Small intestine (tissue), 7 donors: ENCODE data around the gene FAM180B. TPM values are rescaled to one million over a fixed set of nuclear protein-coding genes. Genes with fewer than 3 reads are reported as not detected.
"Not testable (repeated sequence)": the region's sequence is repeated elsewhere in the genome, so short reads cannot be mapped to it uniquely, and the experiment has no call there.

Source experiments
- DNase-seq, 2 donors: peaks; one replicate each; pipeline versions ENCODE4 v3.0.0 to v3.0.0-alpha.2; 2013
- FAIRE-seq: peaks from 2 replicates; lab custom pipeline; 2012; peaks lifted over from hg19 to GRCh38; lab: Jason Lieb, UNC
- H3K27ac ChIP-seq, 3 donors: one replicate each; pipeline ENCODE4 v1.5.1; 2013; ENCODE audit warnings: low read length in 2 of 3, mild to moderate bottlenecking in 2 of 3, control low read depth in 1 of 3, inconsistent platforms in 1 of 3, low read depth in 1 of 3, moderate library complexity in 1 of 3
- H3K27me3 ChIP-seq, 3 donors: one replicate each; pipeline ENCODE4 v1.6.1; 2013; ENCODE audit warnings: low read length in 3 of 3, inconsistent platforms in 1 of 3; ENCODE audit not compliant: control insufficient read depth in 3 of 3, insufficient read depth in 3 of 3
- H3K36me3 ChIP-seq, 3 donors: one replicate each; pipeline ENCODE4 v1.6.1; 2013; ENCODE audit warnings: low read length in 3 of 3, inconsistent platforms in 1 of 3, low read depth in 1 of 3, mild to moderate bottlenecking in 1 of 3, moderate library complexity in 1 of 3; ENCODE audit not compliant: control insufficient read depth in 3 of 3, insufficient read depth in 2 of 3
- H3K4me1 ChIP-seq, 3 donors: one replicate each; pipeline ENCODE4 v1.6.1; 2013; ENCODE audit warnings: low read length in 2 of 3, inconsistent platforms in 1 of 3, low read depth in 1 of 3, mild to moderate bottlenecking in 1 of 3, moderate library complexity in 1 of 3; ENCODE audit not compliant: control insufficient read depth in 3 of 3, insufficient read depth in 2 of 3
- H3K4me3 ChIP-seq, 3 donors: one replicate each; pipeline ENCODE4 v1.5.1; 2013; ENCODE audit warnings: low read length in 3 of 3, control low read depth in 1 of 3, inconsistent platforms in 1 of 3, low read depth in 1 of 3, mild to moderate bottlenecking in 1 of 3, moderate library complexity in 1 of 3
- H3K9me3 ChIP-seq, 2 donors: one replicate each; pipeline ENCODE4 v1.6.1; 2013; ENCODE audit warnings: low read depth in 1 of 2, low read length in 1 of 2; ENCODE audit not compliant: control insufficient read depth in 2 of 2, insufficient read depth in 1 of 2
- WGBS, 3 donors: extraction: QIAGEN DNeasy Blood & Tissue Kit; methylation state at CpG; one replicate each; pipeline ENCODE4 v1.1.7; 2013; 5-methylcytosine and 5-hydroxymethylcytosine counted together
- polyA plus RNA-seq, 4 donors: library from polyadenylated mRNA; stranded (reverse) in 3 of 4; unstranded in 1 of 4; fragments of 200-250 nt in 3 of 4; fragments of 120-200 nt in 1 of 4; gene quantifications; one replicate each; pipeline versions ENCODE4 v1.2.1 to v1.2.3, GENCODE V29; 2013
- donor health status: healthy with polysubstance abuse.
- donor health status: control.
- donor health status: control.
- donor health status: Bipolar disorder and iron deficiency.
- donor health status: healthy.

FAM180B gene
- polyA plus RNA-seq, 4 donors = 0.10 to 0.15 TPM; not detected in 2

DNA sequence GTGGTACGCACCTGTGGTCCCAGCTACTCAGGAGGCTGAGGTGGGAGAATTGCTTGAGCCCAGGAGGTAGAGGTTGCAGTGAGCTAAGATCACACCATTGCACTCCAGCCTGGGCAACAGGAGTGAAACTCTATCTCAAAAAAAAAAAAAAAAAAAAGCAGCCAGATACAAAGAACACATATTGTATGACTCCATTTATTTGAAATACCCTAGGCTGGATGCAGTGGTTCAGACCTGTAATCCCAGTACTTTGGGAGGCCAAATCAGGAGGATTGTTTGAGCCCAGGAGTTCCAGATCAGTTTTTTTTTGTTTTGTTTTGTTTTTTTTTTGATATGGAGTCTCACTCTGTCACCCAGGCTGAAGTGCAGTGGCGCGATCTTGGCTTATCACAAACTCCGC lies 24.1 kb upstream of the FAM180B start:
- not testable (repeated sequence) for H3K9me3 ChIP-seq, FAIRE-seq, DNase-seq, H3K4me3 ChIP-seq, H3K27ac ChIP-seq, H3K27me3 ChIP-seq, H3K36me3 ChIP-seq, H3K4me1 ChIP-seq
- 86 to 92% (median 87%) methylated on average over 4 of the region's 4 CpGs for WGBS, 3 donors

- H3K27ac ChIP-seq, H3K36me3 ChIP-seq, H3K9me3 ChIP-seq, H3K4me3 ChIP-seq, FAIRE-seq, H3K27me3 ChIP-seq, H3K4me1 ChIP-seq, DNase-seq: not testable (repeated sequence)
- WGBS, 3 donors = 88 to 92% (median 91%) methylated on average over 10 of the region's 10 CpGs
Observed at GRCh38 chr11:47564366-47564765, 22.1 kb upstream of the FAM180B start.

DNA sequence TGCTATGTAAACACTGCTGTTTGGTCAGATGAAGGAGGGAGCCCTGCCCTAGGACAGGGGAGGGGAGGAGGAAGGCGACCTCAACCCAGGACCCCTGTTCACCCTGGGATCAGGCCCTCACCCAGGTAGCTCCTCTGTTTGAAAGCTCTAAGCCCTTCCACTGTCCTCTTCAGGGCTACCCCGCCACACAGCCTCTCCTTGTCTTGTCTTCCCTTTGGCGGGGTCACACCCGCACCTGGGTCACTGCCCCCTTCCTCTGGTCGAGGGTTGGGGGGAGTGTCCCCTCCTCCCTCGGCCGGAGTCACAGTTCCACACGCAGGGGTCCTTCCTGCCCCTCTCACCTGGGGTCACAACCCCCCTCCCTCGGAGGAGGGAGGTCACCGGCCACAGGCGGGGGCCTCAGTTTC lies 21.5 kb upstream of the FAM180B start:
- H3K9me3 ChIP-seq = no peaks in the 10 kb centered on the region
- FAIRE-seq = no peak
- peaks cover 0 to 12% (median 0%) of the 10 kb centered on the region in 3 donors for H3K36me3 ChIP-seq
- 3 to 12% (median 8%) methylated on average over 11 of the region's 11 CpGs for WGBS, 3 donors
- H3K27ac ChIP-seq = peak overlapping the region; percentile 40 to 57 (median 48)
- H3K4me1 ChIP-seq = peaks cover 0 to 5% (median 0%) of the 10 kb centered on the region in 3 donors
- DNase-seq = no peak
- peak overlapping the region; percentile 74 to 99 (median 82) for H3K4me3 ChIP-seq
- no peaks in the 10 kb centered on the region for H3K27me3 ChIP-seq

GRCh38 chr11:47565340-47566148 lies 20.9 kb upstream of the FAM180B start, which contains the start of gene PTPMT1:
PTPMT1 (plus strand) TSS chr11:47565599; CDS start chr11:47565623, 24 bp downstream.
- Histone ChIP-seq H3K4me1 (peaks cover 0 to 5% (median 0%) of the 10 kb centered on the region in 3 donors), H3K36me3 (peaks cover 0 to 15% (median 0%) of the 10 kb centered on the region in 3 donors), H3K27me3 (no peaks in the 10 kb centered on the region), H3K4me3 (peak within 1 kb of the TSS; percentile 74 to 99 (median 82)), H3K27ac (peak within 1 kb of the TSS; percentile 40 to 57 (median 48)), H3K9me3 (no peaks in the 10 kb centered on the region)
- WGBS, 3 donors = 0 to 1% (median 0%) methylated on average over 58 to 86 of the region's 86 CpGs
- DNase-seq = peak; percentile 72 to 90
- no peak for FAIRE-seq

DNA sequence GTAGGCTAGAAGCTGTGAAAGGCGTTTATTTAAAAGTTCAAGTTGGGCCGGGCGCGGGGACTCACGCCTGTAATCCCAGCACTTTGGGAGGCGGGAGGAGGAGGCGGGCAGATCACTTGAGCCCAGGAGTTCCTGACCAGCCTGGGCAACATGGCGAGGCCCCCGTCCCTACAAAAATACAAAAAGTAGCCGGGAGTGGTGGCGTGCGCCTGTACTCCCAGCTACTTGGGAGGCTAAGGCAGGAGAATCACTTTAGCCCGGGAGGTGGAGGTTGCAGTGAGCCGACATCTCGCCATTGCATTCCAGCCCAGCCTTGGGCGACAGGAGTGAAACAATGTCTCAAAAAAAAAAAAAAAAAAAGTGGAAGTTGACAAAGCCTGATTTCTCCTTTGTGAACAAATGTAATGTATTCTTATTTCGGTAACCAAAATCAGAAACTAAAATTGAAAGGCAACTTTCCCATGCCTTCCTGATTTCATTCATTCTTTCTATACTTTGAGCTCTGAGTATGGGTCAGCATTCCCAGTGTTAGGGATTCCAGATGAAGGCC lies 20.3 kb upstream of the FAM180B start:
- H3K27ac ChIP-seq = peak overlapping the region in 2 of 3 donors; percentile 22 to 57
- H3K27me3 ChIP-seq = no peaks in the 10 kb centered on the region
- DNase-seq (peak in 1 of 2 donors; percentile 37), FAIRE-seq (no peak)
- peaks cover 0 to 5% (median 0%) of the 10 kb centered on the region in 3 donors for H3K4me1 ChIP-seq
- no peaks in the 10 kb centered on the region for H3K9me3 ChIP-seq
- peak overlapping the region; percentile 74 to 99 (median 82) for H3K4me3 ChIP-seq
- peaks cover 1 to 18% (median 1%) of the 10 kb centered on the region in 3 donors for H3K36me3 ChIP-seq
- 14 to 29% (median 18%) methylated on average over 17 of the region's 17 CpGs for WGBS, 3 donors

- no peak overlapping the region for H3K4me3 ChIP-seq
- H3K9me3 ChIP-seq = no peaks in the 10 kb centered on the region
- FAIRE-seq (no peak), DNase-seq (no peak)
- H3K27ac ChIP-seq = no peak overlapping the region
- peaks cover 11 to 42% (median 12%) of the 10 kb centered on the region in 3 donors for H3K36me3 ChIP-seq
- no peaks in the 10 kb centered on the region for H3K27me3 ChIP-seq
- 94 to 99% (median 98%) methylated on average over 7 of the region's 7 CpGs for WGBS, 3 donors
- H3K4me1 ChIP-seq = peaks cover 0 to 5% (median 0%) of the 10 kb centered on the region in 3 donors
Observed at GRCh38 chr11:47569646-47570045, 16.8 kb upstream of the FAM180B start.

- no peak for DNase-seq
- H3K36me3 ChIP-seq = peaks cover 12 to 49% (median 14%) of the 10 kb centered on the region in 3 donors
- H3K27ac ChIP-seq = no peak overlapping the region
- no peaks in the 10 kb centered on the region for H3K4me1 ChIP-seq
- no peak for FAIRE-seq
- H3K27me3 ChIP-seq = no peaks in the 10 kb centered on the region
- 86 to 94% (median 89%) methylated on average over 3 of the region's 3 CpGs for WGBS, 3 donors
- no peak overlapping the region for H3K4me3 ChIP-seq
- no peaks in the 10 kb centered on the region for H3K9me3 ChIP-seq
Observed at GRCh38 chr11:47570651-47571356, 15.7 kb upstream of the FAM180B start.

GRCh38 chr11:47571357-47571729 lies 15.1 kb upstream of the FAM180B start:
- no peak for FAIRE-seq
- DNase-seq = no peak
- Histone ChIP-seq H3K27ac (no peak overlapping the region), H3K36me3 (peaks cover 12 to 51% (median 14%) of the 10 kb centered on the region in 3 donors), H3K4me1 (no peaks in the 10 kb centered on the region), H3K9me3 (no peaks in the 10 kb centered on the region), H3K27me3 (no peaks in the 10 kb centered on the region), H3K4me3 (no peak overlapping the region)
- 87 to 91% (median 90%) methylated on average over 4 of the region's 4 CpGs for WGBS, 3 donors
